DMS153 (cell line): ENCODE measurements around the gene TREM2.
A peak's percentile ranks its signal among the peaks of the same experiment; 100 is the strongest.
"Not testable (repeated sequence)": the region's sequence is repeated elsewhere in the genome, so short reads cannot be mapped to it uniquely, and the experiment has no call there.

Source experiments
- DNase-seq: peaks from one replicate; lab custom pipeline; 2025; lab: John Stamatoyannopoulos, UW

The TREM2 gene

GRCh38 chr6:41162687-41163418 lies at the start of gene TREM2:
Gene TREM2, minus strand, starts transcription at chr6:41163116. Its CDS starts 34 bp downstream, at chr6:41163082.
- no peak for DNase-seq

GRCh38 chr6:41209547-41210320 lies 46.8 kb upstream of the TREM2 start:
- no peak for DNase-seq

GRCh38 chr6:41208439-41209106 lies 45.7 kb upstream of the TREM2 start:
- no peak for DNase-seq

GRCh38 chr6:41204156-41204555 lies 41.2 kb upstream of the TREM2 start:
- DNase-seq: no peak

GRCh38 chr6:41201764-41202173 lies 38.9 kb upstream of the TREM2 start:
- no peak for DNase-seq

GRCh38 chr6:41200901-41201763 lies 38.2 kb upstream of the TREM2 start, which contains the start of gene TREML2:
Gene TREML2, minus strand, starts transcription at chr6:41201149. Its CDS starts 141 bp downstream, at chr6:41201008.
- DNase-seq: no peak

GRCh38 chr6:41200296-41200900 lies 37.5 kb upstream of the TREM2 start:
- DNase-seq: no peak

GRCh38 chr6:41199552-41200246 lies 36.8 kb upstream of the TREM2 start:
- no peak for DNase-seq

- DNase-seq: no peak
Observed at GRCh38 chr6:41197234-41197633, 34.3 kb upstream of the TREM2 start.

- DNase-seq: no peak
Observed at GRCh38 chr6:41194386-41194785, 31.5 kb upstream of the TREM2 start.

- DNase-seq: no peak
Observed at GRCh38 chr6:41193884-41194283, 31.0 kb upstream of the TREM2 start.

- no peak for DNase-seq
Observed at GRCh38 chr6:41193171-41193734, 30.3 kb upstream of the TREM2 start.

GRCh38 chr6:41191569-41191968 lies 28.7 kb upstream of the TREM2 start:
- no peak for DNase-seq

GRCh38 chr6:41190791-41191190 lies 27.9 kb upstream of the TREM2 start:
- DNase-seq: no peak

GRCh38 chr6:41189967-41190366 lies 27.1 kb upstream of the TREM2 start:
- no peak for DNase-seq

GRCh38 chr6:41189046-41189445 lies 26.1 kb upstream of the TREM2 start:
- DNase-seq: not testable (repeated sequence)

- peak; percentile 70 for DNase-seq
Observed at GRCh38 chr6:41187924-41188886, 25.3 kb upstream of the TREM2 start.

GRCh38 chr6:41186031-41186562 lies 23.2 kb upstream of the TREM2 start:
- no peak for DNase-seq

- DNase-seq: no peak
Observed at GRCh38 chr6:41184761-41185160, 21.8 kb upstream of the TREM2 start.
